ENCODE measurements around the gene APOBEC4. TPM values are rescaled to one million over a fixed set of nuclear protein-coding genes. Genes with fewer than 3 reads are reported as not detected.

Gene APOBEC4
- total and polyA plus RNA-seq, 4 donors, result not detected

DNA sequence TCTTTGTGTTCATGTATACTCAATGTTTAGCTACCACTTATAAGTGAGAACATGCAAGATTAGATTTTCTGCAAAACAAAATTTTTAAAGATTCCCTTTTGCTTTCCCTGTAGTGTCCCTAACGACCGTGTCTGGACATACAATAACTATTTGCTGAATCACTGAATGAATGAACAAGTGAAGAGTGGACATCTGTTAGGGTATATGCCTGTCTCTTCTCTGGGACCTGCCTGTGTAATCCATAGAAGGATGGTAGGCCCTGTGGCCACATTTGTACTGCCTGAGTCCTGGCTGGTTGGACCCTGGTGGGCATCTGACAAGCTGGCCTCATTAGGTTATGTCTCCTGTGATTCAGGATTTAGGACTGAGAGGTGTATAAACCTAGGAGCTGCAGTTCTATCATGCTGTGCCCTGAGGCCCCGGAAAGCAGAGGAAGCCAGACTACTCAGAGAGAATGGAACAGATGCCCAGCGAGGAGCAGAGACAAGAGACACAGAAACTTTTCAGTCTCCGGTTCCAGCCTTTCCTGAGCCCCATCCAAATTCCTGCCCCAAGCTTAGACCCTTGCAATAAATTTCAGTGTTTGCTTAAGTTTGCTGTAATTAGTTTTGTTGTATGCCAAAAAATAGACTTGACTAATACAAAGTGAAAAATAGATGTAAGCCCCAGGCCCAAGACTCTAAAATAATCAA is 55.3 kb downstream of the APOBEC4 start:
- WGBS, result 84% methylated on average over 5 of the region's 5 CpGs
- Histone ChIP-seq H3K9ac (ENCODE audit: low read depth in 1 of 2, low read length in 2 of 2) (no peak overlapping the region), H3K27me3 (ENCODE audit: control insufficient read depth in 4 of 4, insufficient read depth in 4 of 4, low read length in 3 of 4) (no peaks in the 10 kb centered on the region), H3K4me3 (ENCODE audit: low read depth in 1 of 3, low read length in 3 of 3) (no peak overlapping the region), H3K4me1 (ENCODE audit: control insufficient read depth in 4 of 4, insufficient read depth in 4 of 4, low read length in 3 of 4) (peaks cover 0 to 5% (median 0%) of the 10 kb centered on the region in 4 donors), H3K36me3 (ENCODE audit: control insufficient read depth in 4 of 4, insufficient read depth in 3 of 4, low read depth in 1 of 4, low read length in 3 of 4) (no peaks in the 10 kb centered on the region), H3K27ac (ENCODE audit: low read depth in 1 of 2, low read length in 2 of 2) (no peak overlapping the region), H3K9me3 (ENCODE audit: control insufficient read depth in 4 of 4, low read length in 3 of 4) (no peaks in the 10 kb centered on the region)
- TF ChIP-seq YY1 (IDR thresholded peaks at IDR 0.05) (no peak), FOXA2 (IDR thresholded peaks at IDR 0.05) (no peak), HNF4G (IDR thresholded peaks at IDR 0.05) (no peak), HNF4A (conservative IDR thresholded peaks at IDR 0.05) (no peak), TAF1 (conservative IDR thresholded peaks at IDR 0.05) (no peak), RXRA (IDR thresholded peaks at IDR 0.05) (no peak), GABPA (IDR thresholded peaks at IDR 0.05 in 1 of 2, conservative IDR thresholded peaks at IDR 0.05 in 1 of 2) (no peak), EGR1 (IDR thresholded peaks at IDR 0.05; ENCODE audit: low read depth in 2 of 2) (no peak), NR2F2 (IDR thresholded peaks at IDR 0.05) (no peak), JUND (IDR thresholded peaks at IDR 0.05) (no peak), FOXA1 (IDR thresholded peaks at IDR 0.05) (no peak), SP1 (IDR thresholded peaks at IDR 0.05) (no peak), RAD21 (IDR thresholded peaks at IDR 0.05) (no peak)
- TF ChIP-seq, protein P1, sequence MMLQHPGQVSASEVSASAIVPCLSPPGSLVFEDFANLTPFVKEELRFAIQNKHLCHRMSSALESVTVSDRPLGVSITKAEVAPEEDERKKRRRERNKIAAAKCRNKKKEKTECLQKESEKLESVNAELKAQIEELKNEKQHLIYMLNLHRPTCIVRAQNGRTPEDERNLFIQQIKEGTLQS (IDR thresholded peaks at IDR 0.05), result no peak
- TF ChIP-seq, protein P2, sequence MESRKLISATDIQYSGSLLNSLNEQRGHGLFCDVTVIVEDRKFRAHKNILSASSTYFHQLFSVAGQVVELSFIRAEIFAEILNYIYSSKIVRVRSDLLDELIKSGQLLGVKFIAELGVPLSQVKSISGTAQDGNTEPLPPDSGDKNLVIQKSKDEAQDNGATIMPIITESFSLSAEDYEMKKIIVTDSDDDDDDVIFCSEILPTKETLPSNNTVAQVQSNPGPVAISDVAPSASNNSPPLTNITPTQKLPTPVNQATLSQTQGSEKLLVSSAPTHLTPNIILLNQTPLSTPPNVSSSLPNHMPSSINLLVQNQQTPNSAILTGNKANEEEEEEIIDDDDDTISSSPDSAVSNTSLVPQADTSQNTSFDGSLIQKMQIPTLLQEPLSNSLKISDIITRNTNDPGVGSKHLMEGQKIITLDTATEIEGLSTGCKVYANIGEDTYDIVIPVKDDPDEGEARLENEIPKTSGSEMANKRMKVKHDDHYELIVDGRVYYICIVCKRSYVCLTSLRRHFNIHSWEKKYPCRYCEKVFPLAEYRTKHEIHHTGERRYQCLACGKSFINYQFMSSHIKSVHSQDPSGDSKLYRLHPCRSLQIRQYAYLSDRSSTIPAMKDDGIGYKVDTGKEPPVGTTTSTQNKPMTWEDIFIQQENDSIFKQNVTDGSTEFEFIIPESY (IDR thresholded peaks at IDR 0.05), result no peak
- TF ChIP-seq, protein P3, sequence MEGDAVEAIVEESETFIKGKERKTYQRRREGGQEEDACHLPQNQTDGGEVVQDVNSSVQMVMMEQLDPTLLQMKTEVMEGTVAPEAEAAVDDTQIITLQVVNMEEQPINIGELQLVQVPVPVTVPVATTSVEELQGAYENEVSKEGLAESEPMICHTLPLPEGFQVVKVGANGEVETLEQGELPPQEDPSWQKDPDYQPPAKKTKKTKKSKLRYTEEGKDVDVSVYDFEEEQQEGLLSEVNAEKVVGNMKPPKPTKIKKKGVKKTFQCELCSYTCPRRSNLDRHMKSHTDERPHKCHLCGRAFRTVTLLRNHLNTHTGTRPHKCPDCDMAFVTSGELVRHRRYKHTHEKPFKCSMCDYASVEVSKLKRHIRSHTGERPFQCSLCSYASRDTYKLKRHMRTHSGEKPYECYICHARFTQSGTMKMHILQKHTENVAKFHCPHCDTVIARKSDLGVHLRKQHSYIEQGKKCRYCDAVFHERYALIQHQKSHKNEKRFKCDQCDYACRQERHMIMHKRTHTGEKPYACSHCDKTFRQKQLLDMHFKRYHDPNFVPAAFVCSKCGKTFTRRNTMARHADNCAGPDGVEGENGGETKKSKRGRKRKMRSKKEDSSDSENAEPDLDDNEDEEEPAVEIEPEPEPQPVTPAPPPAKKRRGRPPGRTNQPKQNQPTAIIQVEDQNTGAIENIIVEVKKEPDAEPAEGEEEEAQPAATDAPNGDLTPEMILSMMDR (IDR thresholded peaks at IDR 0.05; ENCODE audit: low read depth, low read length, missing input control), result no peak
- TF ChIP-seq, protein P4, sequence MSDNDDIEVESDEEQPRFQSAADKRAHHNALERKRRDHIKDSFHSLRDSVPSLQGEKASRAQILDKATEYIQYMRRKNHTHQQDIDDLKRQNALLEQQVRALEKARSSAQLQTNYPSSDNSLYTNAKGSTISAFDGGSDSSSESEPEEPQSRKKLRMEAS (IDR thresholded peaks at IDR 0.05), result no peak
- TF ChIP-seq, protein P5, sequence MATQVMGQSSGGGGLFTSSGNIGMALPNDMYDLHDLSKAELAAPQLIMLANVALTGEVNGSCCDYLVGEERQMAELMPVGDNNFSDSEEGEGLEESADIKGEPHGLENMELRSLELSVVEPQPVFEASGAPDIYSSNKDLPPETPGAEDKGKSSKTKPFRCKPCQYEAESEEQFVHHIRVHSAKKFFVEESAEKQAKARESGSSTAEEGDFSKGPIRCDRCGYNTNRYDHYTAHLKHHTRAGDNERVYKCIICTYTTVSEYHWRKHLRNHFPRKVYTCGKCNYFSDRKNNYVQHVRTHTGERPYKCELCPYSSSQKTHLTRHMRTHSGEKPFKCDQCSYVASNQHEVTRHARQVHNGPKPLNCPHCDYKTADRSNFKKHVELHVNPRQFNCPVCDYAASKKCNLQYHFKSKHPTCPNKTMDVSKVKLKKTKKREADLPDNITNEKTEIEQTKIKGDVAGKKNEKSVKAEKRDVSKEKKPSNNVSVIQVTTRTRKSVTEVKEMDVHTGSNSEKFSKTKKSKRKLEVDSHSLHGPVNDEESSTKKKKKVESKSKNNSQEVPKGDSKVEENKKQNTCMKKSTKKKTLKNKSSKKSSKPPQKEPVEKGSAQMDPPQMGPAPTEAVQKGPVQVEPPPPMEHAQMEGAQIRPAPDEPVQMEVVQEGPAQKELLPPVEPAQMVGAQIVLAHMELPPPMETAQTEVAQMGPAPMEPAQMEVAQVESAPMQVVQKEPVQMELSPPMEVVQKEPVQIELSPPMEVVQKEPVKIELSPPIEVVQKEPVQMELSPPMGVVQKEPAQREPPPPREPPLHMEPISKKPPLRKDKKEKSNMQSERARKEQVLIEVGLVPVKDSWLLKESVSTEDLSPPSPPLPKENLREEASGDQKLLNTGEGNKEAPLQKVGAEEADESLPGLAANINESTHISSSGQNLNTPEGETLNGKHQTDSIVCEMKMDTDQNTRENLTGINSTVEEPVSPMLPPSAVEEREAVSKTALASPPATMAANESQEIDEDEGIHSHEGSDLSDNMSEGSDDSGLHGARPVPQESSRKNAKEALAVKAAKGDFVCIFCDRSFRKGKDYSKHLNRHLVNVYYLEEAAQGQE (IDR thresholded peaks at IDR 0.05), result no peak
- no peak for DNase-seq (ENCODE audit: low spot score)
